H4 (cell line): ENCODE data around the gene HHLA2. TPM values are rescaled to one million over a fixed set of nuclear protein-coding genes. Genes with fewer than 3 reads are reported as not detected.

Experiments
- DNase-seq: peaks from one replicate; pipeline ENCODE4 v3.0.0-alpha.2; 2015; ENCODE audit warnings: low spot score
- total RNA-seq: library from RNA; depleted of rRNA; stranded (reverse); fragments of >200 nt; shearing (Covaris generic); gene quantifications from 2 replicates; pipeline ENCODE4 v1.2.3, GENCODE V29; 2014

Gene HHLA2
- total RNA-seq, 1 experiment from 2014 or later = not detected

- DNase-seq = no peak
Measured at GRCh38 chr3:108393128-108393900, 97.0 kb downstream of the HHLA2 start.

DNA sequence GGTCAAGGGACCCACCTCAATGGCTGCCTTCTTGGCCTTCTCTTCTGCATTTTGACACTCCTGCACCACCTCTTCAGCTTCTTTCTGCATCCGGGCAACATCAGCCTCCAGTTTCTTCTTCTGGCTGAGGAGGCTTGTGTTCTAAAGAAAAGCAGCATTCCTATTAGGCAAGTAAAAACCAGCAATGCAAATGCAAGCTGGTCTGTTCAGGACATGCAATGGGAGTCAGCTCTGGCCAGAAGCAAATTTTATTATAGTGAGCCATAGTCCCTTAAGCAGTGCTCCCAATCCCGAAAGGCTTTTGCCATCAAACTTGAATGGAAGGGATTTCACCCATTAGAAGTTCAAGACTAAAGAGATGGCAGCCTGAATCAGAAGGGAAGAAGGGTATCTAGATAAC, 97.7 kb downstream of the HHLA2 start:
- DNase-seq = no peak

- DNase-seq = no peak
Measured at GRCh38 chr3:108394563-108394962, 98.2 kb downstream of the HHLA2 start.

DNA sequence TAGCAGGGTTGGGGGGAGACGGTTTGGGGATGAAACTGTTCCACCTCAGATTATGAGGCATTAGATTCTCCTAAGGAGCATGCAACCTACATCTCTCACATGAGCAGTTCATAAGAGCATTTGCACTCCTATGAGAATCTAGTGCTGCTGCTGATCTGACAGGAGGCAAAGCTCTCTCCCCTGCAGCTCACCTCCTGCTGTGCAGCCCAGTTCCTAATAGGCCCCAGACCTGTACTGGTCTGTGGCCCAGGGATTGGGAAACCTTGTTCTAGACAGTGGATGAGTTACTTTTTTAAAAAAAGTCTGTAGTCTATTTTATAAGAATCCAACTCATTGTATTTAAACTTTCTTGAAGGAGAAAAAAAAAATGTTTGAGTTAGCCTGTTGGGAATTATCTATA, 100.0 kb downstream of the HHLA2 start:
- DNase-seq = no peak

DNA sequence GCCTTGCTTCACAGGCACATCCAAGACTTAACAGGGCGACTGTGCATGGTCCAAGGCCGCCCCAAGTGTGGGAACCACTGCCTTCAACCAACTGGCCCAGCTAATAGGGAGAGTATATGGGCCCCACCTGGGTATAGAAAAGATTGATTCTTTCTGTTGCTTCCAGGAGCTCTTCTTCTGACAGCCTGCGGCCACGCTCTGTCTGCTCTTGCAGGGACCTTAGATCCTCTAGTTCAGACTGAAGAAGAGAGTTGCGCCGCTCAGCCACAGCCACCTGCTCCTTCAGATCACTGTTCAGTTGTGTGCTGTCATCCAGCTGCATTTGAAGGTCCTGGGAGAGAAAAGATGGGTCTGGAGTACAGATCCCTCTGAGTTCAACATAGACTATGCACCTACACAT, 102.2 kb downstream of the HHLA2 start:
- no peak for DNase-seq

- no peak for DNase-seq
Measured at GRCh38 chr3:108401836-108402235, 105.5 kb downstream of the HHLA2 start.

- no peak for DNase-seq
Measured at GRCh38 chr3:108403198-108403597, 106.8 kb downstream of the HHLA2 start.

DNA sequence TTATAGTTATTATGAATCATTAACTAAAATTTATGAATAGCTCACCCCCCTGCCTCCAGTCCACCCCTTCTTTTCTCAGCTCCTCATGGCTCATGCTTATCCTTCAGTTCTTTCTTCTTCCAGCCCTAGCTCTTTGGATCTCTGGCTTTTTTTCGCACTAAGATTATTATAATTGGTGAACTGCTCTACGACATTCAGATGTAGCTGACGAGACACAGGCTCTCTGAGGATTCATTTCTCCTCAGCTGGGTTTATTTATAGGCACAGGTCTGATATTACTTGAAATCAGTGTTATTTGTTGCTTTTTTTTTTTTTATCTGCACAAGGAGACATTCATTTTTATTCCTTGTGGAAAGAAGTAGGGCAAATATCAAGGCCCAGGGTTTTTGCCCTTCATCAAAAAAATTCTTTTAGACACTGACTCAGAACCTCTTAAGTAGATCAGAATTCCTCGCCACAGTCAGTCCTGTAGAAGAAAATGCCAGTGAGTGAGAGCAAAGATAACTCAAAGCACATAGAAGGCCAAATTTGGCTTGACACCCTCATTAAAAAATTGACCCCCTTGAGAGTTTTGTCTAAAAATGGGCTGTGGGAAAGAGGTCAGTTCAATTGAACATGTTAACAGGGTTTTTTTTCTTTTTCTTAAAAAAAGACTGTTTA, 107.5 kb downstream of the HHLA2 start:
- DNase-seq = no peak

GRCh38 chr3:108404368-108404767, 108.0 kb downstream of the HHLA2 start:
- no peak for DNase-seq

- no peak for DNase-seq
Measured at GRCh38 chr3:108406063-108406660, 109.8 kb downstream of the HHLA2 start.

DNA sequence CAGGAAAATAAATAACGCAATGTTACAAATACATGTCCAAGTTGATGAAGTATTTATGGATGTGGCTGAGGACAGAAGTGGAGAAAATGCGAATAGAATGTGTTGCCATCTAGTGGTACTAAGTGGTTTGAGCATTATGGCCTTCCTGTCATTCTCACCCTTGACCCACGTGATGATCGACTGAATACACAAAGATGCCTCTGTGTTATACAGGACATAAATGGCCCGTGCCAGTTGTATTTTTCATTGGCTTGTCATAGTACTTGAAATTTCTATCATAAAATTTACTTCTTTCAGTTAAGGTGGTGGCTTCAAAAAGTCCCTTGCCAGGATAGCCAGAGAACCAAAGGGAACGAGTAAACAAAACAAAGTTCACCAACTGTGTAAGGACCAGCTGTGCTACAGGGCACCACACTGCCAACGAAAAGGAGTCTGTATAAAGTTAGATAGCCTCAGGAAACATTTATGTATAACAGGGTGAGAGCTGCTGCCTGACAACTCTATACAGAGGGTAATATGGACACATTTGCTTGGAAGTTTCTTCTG, 110.4 kb downstream of the HHLA2 start:
- peak; percentile 34 for DNase-seq

DNA sequence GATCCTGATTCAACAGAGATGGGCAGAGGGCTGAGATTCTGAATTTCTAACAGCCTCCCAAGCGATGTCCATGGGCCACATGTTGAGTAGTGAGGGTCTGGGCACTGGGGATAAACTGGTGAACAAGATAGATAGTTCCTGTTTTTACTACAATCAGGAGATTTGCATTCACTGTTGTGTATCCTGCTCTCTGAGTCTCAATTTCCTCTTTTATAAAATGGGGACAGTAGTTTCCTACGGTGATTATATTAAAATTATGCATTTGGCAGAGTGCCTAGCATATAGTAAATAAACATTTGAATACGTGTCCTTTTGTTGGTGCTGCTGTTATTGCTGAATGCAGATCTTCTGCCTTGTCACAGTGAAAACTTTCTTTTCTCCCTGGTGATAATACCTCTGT, 111.5 kb downstream of the HHLA2 start:
- no peak for DNase-seq

DNA sequence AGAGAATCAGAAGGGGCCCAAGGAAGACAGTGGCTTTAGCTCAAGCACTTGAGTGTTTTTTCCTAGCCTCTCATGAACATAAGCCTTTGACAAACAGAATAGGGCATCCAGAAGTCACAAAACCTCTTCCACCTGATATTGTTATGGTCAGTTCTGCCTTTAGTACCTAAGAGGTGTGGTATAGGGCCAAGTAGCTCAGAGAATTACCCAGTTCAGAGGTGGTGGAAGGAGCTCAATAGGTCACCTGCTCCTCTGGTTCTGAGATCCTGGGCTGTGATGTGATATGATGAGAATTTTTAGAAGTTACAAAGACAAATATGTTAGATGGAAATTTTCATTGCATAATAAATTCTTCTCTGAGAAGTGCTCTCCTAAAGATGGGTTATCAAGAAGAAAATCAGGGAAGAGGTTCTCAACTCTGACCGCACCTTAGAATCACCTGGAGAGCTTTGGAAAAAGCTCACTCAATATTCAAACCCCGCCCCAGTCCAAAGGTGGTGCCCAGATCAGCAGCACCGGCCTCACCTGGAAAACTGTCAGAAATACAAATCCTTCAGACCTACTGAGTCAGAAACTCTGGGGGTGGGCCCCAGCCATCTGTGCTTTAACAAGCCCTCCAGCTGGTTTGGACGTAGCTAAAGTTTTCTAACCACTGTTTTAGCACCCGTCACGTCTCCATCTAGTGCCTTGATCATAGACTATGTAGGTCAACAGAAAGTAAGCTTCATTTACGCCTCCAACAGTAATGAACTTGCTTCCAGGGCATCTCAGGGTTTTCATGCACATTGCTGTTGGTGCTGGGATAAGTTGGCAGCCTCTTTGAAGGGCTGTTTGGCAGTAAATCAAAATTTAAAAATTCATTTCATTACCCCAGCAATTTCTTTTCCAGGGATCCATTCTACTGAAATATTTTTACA, 112.8 kb downstream of the HHLA2 start:
- no peak for DNase-seq

DNA sequence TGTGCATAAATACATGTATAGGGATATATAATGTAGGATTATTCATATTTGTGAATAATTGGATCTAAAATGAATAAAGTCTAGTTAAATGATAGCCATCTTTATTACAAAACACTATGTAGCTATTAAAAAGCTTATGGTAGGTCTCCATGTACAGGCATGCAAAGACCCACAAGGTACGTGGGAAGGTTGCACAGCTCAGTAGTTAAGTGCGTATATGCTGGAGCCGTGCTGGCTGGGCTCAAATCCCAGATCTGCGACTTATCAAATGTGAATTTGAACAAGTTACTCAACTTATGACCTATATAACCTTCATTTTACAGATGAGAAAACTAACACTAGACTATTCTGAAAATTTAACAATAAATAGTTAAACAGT, 113.4 kb downstream of the HHLA2 start:
- DNase-seq = no peak

DNA sequence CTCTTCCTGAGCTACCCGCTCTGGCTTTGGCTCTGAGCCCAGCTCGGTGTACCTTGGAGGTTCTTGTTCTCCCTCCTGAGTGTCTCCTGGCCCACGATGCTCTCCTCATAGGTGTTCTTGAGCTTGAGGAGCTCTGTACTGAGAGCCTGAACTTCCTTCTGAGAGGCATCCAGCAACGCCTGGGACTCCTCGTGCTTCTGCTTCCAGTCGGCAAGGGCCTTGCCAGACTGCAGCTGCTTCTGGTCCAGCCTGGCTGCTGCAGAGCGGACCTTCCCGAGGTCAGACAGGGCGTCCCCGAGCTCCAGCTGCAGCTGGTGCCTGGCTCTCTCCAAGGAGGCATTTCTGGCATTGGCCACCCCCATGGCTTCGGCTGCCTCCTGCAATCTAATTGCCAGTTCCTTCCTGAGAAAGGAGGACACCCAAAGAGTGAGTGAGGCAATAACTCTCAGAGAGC, 114.2 kb downstream of the HHLA2 start:
- DNase-seq = no peak

GRCh38 chr3:108412121-108412750, 115.9 kb downstream of the HHLA2 start:
- no peak for DNase-seq

GRCh38 chr3:108414007-108414406, 117.7 kb downstream of the HHLA2 start:
- DNase-seq = no peak

GRCh38 chr3:108415661-108416060, 119.3 kb downstream of the HHLA2 start:
- DNase-seq = no peak

GRCh38 chr3:108416111-108416869, 119.9 kb downstream of the HHLA2 start:
- DNase-seq = no peak

GRCh38 chr3:108420926-108421325, 124.6 kb downstream of the HHLA2 start:
- DNase-seq = no peak
